ENCODE measurements around the gene HDAC1. TPM values are rescaled to one million over a fixed set of nuclear protein-coding genes. Genes with fewer than 3 reads are reported as not detected.

Gene HDAC1
- total and polyA plus RNA-seq, 10 of the 15 experiments (the other 5 are each of a cell fraction or from before 2014, with no cell fraction given): 147 to 331 (median 168) TPM

DNA sequence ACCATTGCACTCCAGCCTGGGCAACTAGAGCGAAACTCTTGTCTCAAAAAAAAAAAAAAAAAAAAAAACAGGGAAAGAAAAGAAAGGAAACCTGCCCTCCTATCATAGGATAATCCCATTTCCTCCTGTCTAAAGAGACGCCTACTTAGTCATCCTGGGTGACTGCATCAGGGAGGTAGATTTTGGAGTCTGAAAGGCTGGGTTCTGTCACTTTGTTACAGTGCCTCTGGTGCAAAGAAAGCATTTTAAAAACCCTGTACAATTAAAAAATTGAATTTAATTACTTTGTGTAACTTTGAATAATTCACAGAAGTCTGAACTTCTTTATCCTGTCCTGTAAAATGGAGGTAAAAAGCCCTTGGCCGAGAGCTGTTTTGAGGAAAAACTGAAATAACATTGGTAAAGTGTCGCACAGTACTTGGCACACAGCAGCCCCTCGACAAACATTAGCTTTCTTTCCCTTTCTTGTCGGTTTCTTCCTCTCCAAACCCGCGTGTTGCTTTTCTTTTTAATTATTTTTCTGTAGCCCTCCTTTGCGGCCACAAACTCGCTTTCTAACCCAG lies 657 bp upstream of the HDAC1 start:
- DNase-seq (ENCODE audit: low read depth, low spot score) (no peak), FAIRE-seq (no peak), ATAC-seq (no peak)
- CTCF ChIA-PET: interaction anchor here (0.7 to 2.6 kb wide), 11 partner anchors 21 to 183 kb away, joined by 3 to 17 read pairs (median 7); partner anchors contain the start of genes KPNA6 and LCK
- in situ Hi-C loops (cut with MboI) (no loop called here), intact Hi-C loops (cut with micrococcal nuclease; ENCODE audit: unreplicated experiment) (no loop called here)
- SMC1A ChIA-PET (ENCODE audit: uncharacterized antibody, unreplicated experiment): interaction anchor here (0.7 to 2.9 kb wide), 12 partner anchors 21 to 103 kb away, joined by 3 to 18 read pairs (median 6); partner anchors contain the start of gene LCK
- BruUV-seq (replicated peaks): TSS peak; percentile 100
- Histone ChIP-seq H3K9me3 (replicated peaks; ENCODE audit: control insufficient read depth, insufficient read depth, low read length) (no peaks in the 10 kb centered on the region), H3K4me1 (ENCODE audit: control insufficient read depth, insufficient read depth, low read length) (peaks cover 3% of the 10 kb centered on the region; the same call in 1 of the 2 replicates), H3K4me2 (ENCODE audit: control insufficient read depth, insufficient read depth) (peak overlapping the region; percentile 83), H2AFZ (ENCODE audit: control insufficient read depth, low read depth, low read length) (peak overlapping the region; percentile 95), H3K79me2 (ENCODE audit: control insufficient read depth, insufficient read depth, low read length) (peaks cover 41% of the 10 kb centered on the region), H3K27ac (ENCODE audit: control insufficient read depth, insufficient read depth) (peak overlapping the region; percentile 92), H3K36me3 (ENCODE audit: control insufficient read depth in 2 of 2, insufficient read depth in 2 of 2, low read length in 1 of 2) (no peaks in the 10 kb centered on the region; a peak in 1 of 4 replicates), H3K4me3 (peak overlapping the region; percentile 70), H4K20me1 (ENCODE audit: control insufficient read depth, insufficient read depth) (no peaks in the 10 kb centered on the region), H3K27me3 (replicated peaks in 1 of 2; ENCODE audit: control insufficient read depth in 2 of 2, insufficient read depth in 2 of 2, low read length in 1 of 2) (no peaks in the 10 kb centered on the region), H3K9ac (ENCODE audit: control insufficient read depth, insufficient read depth, low read length) (peak overlapping the region; percentile 86)
- POLR2A ChIA-PET: interaction anchor here (0.6 to 2.5 kb wide), 18 partner anchors 15 to 528 kb away, joined by 3 to 16 read pairs (median 4); partner anchors contain the start of genes BSDC1, CCDC28B and KPNA6
- RAD21 ChIA-PET (ENCODE audit: unreplicated experiment): interaction anchor here (0.7 to 4.3 kb wide), 16 partner anchors 10 to 183 kb away, joined by 3 to 25 read pairs (median 4); partner anchors contain the start of genes EIF3I, KPNA6, LCK and MARCKSL1
- 18% methylated on average over 9 of the region's 10 CpGs for WGBS (ENCODE audit: insufficient coverage, insufficient replicate concordance, low lambda C conversion rate, missing lambda C conversion rate)
- TF ChIP-seq BRCA1 (IDR thresholded peaks at IDR 0.05; ENCODE audit: low read depth, low read length) (no peak), RUNX3 (IDR thresholded peaks at IDR 0.05; ENCODE audit: low read length) (0 out of 2 replicates have a peak, but pooled peaks have one; percentile 14), POLR2AphosphoS2 (IDR thresholded peaks at IDR 0.05; ENCODE audit: low read depth, low read length) (no peak), SP1 (IDR thresholded peaks at IDR 0.05; ENCODE audit: low read depth, low read length) (no peak), BMI1 (IDR thresholded peaks at IDR 0.05; ENCODE audit: borderline replicate concordance) (no peak), FOXK2 (IDR thresholded peaks at IDR 0.05) (no peak), FOXM1 (IDR thresholded peaks at IDR 0.05; ENCODE audit: low read depth, low read length) (no peak), PAX8 (IDR thresholded peaks at IDR 0.05) (0 out of 2 replicates have a peak, but pooled peaks have one; percentile 51), GATAD2B (conservative IDR thresholded peaks at IDR 0.05; ENCODE audit: low read depth) (no peak), MYC (IDR thresholded peaks at IDR 0.05; ENCODE audit: insufficient read depth, insufficient read length, insufficient replicate concordance, low read length, severe bottlenecking) (no peak), NBN (IDR thresholded peaks at IDR 0.05) (no peak; the same call in 1 of the 2 replicates), EZH2 (IDR thresholded peaks at IDR 0.05; ENCODE audit: borderline replicate concordance, control insufficient read depth, low read depth, low read length) (no peak), SUZ12 (IDR thresholded peaks at IDR 0.05; ENCODE audit: unreplicated experiment) (no peak), SIX5 (IDR thresholded peaks at IDR 0.05; ENCODE audit: low read depth, low read length, severe bottlenecking) (no peak), ZBED1 (IDR thresholded peaks at IDR 0.05; ENCODE audit: borderline replicate concordance) (no peak), SMARCA5 (IDR thresholded peaks at IDR 0.05) (0 out of 2 replicates have a peak, but pooled peaks have one; percentile 25), ZNF24 (IDR thresholded peaks at IDR 0.05) (0 out of 2 replicates have a peak, but pooled peaks have one; percentile 5), ESRRA (IDR thresholded peaks at IDR 0.05; ENCODE audit: low read length) (no peak)
- TF ChIP-seq, protein P1, sequence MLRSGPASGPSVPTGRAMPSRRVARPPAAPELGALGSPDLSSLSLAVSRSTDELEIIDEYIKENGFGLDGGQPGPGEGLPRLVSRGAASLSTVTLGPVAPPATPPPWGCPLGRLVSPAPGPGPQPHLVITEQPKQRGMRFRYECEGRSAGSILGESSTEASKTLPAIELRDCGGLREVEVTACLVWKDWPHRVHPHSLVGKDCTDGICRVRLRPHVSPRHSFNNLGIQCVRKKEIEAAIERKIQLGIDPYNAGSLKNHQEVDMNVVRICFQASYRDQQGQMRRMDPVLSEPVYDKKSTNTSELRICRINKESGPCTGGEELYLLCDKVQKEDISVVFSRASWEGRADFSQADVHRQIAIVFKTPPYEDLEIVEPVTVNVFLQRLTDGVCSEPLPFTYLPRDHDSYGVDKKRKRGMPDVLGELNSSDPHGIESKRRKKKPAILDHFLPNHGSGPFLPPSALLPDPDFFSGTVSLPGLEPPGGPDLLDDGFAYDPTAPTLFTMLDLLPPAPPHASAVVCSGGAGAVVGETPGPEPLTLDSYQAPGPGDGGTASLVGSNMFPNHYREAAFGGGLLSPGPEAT (IDR thresholded peaks at IDR 0.05; ENCODE audit: low read depth): no peak
- TF ChIP-seq, protein P2, sequence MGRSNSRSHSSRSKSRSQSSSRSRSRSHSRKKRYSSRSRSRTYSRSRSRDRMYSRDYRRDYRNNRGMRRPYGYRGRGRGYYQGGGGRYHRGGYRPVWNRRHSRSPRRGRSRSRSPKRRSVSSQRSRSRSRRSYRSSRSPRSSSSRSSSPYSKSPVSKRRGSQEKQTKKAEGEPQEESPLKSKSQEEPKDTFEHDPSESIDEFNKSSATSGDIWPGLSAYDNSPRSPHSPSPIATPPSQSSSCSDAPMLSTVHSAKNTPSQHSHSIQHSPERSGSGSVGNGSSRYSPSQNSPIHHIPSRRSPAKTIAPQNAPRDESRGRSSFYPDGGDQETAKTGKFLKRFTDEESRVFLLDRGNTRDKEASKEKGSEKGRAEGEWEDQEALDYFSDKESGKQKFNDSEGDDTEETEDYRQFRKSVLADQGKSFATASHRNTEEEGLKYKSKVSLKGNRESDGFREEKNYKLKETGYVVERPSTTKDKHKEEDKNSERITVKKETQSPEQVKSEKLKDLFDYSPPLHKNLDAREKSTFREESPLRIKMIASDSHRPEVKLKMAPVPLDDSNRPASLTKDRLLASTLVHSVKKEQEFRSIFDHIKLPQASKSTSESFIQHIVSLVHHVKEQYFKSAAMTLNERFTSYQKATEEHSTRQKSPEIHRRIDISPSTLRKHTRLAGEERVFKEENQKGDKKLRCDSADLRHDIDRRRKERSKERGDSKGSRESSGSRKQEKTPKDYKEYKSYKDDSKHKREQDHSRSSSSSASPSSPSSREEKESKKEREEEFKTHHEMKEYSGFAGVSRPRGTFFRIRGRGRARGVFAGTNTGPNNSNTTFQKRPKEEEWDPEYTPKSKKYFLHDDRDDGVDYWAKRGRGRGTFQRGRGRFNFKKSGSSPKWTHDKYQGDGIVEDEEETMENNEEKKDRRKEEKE (IDR thresholded peaks at IDR 0.05): no peak

Measured in GM12878 (cell line).